WERI-Rb-1 (cell line): ENCODE data around the gene WSCD1.

ENCODE experiments used
- DNase-seq: peaks from one replicate; pipeline ENCODE4 v3.0.0-alpha.2; 2020
- H3K27ac ChIP-seq: fragments of 250-450 bp; sonication (Bioruptor Pico); 2 replicates; pipeline ENCODE4 v1.5.1; 2020; ENCODE audit warnings: mild to moderate bottlenecking, moderate library complexity
- H3K27me3 ChIP-seq: fragments of 250-450 bp; sonication (Bioruptor Pico); 2 replicates; pipeline ENCODE4 v1.5.1; 2021; ENCODE audit warnings: mild to moderate bottlenecking, low read depth, moderate library complexity; ENCODE audit not compliant: insufficient read depth, severe bottlenecking
- H3K36me3 ChIP-seq: fragments of 250-450 bp; sonication (Bioruptor Pico); 2 replicates; pipeline ENCODE4 v1.5.1; 2020; ENCODE audit warnings: mild to moderate bottlenecking, moderate library complexity
- H3K4me3 ChIP-seq: 2 replicates; pipeline ENCODE4 v1.5.1; 2011; ENCODE audit warnings: low read depth, mild to moderate bottlenecking, control low read depth, low read length
- H3K9me3 ChIP-seq: fragments of 250-450 bp; sonication (Bioruptor Pico); 2 replicates; pipeline ENCODE4 v1.5.1; 2021; ENCODE audit warnings: mild to moderate bottlenecking, moderate library complexity; ENCODE audit not compliant: severe bottlenecking
- TF ChIP-seq, protein P1 (sequence below): IDR thresholded peaks from 2 replicates; pipeline ENCODE4 v1.5.1; 2011; ENCODE audit warnings: low read depth, mild to moderate bottlenecking, control low read depth, inconsistent platforms, low read length

Gene WSCD1

DNA sequence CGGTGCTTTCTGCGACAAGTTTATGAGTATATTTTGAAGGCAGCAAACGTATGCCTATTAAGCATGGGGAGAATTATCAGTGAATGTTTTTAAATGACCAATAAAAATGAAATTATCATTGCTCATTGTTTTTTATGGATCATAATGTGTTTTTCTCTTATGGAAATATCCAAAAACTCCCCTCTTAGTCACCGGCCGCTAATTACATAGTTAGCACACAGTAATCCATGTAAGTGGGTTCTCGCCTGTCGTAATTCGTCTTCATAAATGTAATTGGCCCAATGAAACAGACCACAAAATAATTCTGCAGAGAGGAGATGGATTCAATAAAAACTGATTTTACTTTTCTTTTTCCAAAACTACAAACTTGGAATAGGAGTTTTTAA, 69.3 kb downstream of the WSCD1 start:
- H3K9me3 ChIP-seq, result no peaks in the 10 kb centered on the region
- H3K36me3 ChIP-seq, result no peaks in the 10 kb centered on the region
- TF ChIP-seq, protein P1, sequence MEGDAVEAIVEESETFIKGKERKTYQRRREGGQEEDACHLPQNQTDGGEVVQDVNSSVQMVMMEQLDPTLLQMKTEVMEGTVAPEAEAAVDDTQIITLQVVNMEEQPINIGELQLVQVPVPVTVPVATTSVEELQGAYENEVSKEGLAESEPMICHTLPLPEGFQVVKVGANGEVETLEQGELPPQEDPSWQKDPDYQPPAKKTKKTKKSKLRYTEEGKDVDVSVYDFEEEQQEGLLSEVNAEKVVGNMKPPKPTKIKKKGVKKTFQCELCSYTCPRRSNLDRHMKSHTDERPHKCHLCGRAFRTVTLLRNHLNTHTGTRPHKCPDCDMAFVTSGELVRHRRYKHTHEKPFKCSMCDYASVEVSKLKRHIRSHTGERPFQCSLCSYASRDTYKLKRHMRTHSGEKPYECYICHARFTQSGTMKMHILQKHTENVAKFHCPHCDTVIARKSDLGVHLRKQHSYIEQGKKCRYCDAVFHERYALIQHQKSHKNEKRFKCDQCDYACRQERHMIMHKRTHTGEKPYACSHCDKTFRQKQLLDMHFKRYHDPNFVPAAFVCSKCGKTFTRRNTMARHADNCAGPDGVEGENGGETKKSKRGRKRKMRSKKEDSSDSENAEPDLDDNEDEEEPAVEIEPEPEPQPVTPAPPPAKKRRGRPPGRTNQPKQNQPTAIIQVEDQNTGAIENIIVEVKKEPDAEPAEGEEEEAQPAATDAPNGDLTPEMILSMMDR, result no peak
- no peaks in the 10 kb centered on the region for H3K27me3 ChIP-seq
- H3K4me3 ChIP-seq, result no peak overlapping the region
- no peak for DNase-seq
- H3K27ac ChIP-seq, result no peak overlapping the region

DNA sequence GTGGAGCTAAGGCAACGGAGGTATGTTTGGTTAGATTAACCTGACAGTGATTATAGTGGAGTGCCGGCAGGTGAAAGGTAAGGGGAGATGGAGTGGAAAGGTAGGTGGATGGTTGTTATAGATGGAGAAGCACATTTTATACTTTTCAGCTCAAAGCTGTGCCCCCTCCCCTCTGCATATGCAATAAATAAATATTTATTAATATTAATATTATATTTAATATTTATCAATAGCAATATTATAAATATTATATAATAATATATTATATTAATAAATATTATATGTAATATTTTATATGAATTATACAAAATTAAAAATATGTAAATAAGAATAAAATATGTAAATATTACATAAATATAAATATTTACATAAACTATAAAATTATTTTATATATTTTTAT, 70.0 kb downstream of the WSCD1 start:
- H3K4me3 ChIP-seq, result no peak overlapping the region
- no peaks in the 10 kb centered on the region for H3K9me3 ChIP-seq
- TF ChIP-seq, protein P1, result no peak
- DNase-seq, result no peak
- H3K36me3 ChIP-seq, result no peaks in the 10 kb centered on the region
- no peaks in the 10 kb centered on the region for H3K27me3 ChIP-seq
- no peak overlapping the region for H3K27ac ChIP-seq

DNA sequence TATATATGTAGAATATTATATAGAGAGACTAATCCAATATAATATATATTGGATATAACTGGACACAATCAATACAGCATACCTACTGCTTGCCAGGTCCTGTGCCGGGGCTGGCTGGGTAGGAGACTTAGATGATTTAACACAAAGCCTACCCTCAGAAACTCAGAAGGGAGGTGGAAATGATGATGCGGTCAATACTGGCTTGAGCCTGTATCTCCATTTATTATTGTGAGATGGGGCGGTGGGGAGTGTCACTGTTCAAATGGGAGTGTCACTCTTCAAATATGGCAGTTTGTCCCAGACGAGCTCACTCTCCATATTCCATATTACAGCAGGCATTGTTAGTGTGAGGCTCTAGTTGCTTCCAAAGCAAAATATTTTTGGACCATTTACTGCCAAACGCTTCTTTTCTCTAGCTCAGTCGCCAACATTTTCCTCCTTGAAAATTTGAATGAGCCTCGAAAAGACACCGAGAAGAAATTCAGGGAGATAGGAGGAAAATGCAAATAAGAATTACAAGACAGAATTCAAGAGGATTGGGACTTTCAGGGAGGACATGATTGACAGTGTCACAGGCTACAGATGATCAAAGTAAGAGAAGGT, 70.7 kb downstream of the WSCD1 start:
- no peak for DNase-seq
- TF ChIP-seq, protein P1, result no peak
- no peak overlapping the region for H3K27ac ChIP-seq
- H3K9me3 ChIP-seq, result peaks cover 4% of the 10 kb centered on the region
- no peaks in the 10 kb centered on the region for H3K36me3 ChIP-seq
- H3K4me3 ChIP-seq, result no peak overlapping the region
- no peaks in the 10 kb centered on the region for H3K27me3 ChIP-seq

DNA sequence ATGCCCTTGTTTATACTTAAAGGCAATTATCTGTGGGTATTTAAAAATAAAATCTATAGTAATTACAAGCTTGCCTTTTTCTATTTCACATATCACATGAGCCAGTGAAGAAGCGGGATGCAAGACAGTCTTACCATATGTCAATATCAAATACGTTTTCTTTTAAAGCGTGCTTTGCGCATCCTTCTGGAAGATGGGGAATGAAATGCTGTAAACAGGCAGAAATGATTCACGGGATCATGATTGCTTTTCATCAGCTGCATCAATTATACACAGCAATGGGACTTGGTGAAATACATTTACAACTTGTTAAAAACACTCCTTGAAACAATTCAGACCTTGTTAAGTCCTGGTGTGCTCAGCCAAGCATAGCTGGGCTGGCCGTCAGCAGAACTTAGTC, 72.5 kb downstream of the WSCD1 start:
- Histone ChIP-seq H3K36me3 (no peaks in the 10 kb centered on the region), H3K27me3 (no peaks in the 10 kb centered on the region), H3K27ac (no peak overlapping the region), H3K9me3 (peaks cover 4% of the 10 kb centered on the region), H3K4me3 (no peak overlapping the region)
- no peak for DNase-seq
- TF ChIP-seq, protein P1, result no peak

DNA sequence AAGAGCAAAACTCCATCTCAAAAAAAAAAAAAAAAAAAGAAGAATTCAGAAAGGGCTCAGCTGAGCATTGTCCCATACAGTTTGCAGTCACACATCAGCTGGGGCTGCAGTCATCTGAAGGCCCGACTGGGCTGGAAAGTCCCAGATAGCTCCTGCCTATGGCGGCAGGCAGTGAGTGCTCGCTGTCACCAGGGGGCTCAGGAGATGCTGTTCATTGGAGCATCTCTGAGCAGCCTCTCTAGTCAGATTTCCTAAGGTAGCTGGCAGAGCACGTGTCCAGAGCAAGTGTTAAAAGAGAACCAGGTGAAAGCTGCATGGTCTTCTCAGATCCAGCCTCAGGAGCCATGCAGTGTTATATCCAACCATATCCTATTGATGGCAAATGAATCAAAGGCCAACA, 75.8 kb downstream of the WSCD1 start:
- peaks cover 7% of the 10 kb centered on the region for H3K9me3 ChIP-seq
- H3K36me3 ChIP-seq, result no peaks in the 10 kb centered on the region
- TF ChIP-seq, protein P1, result no peak
- H3K27me3 ChIP-seq, result no peaks in the 10 kb centered on the region
- H3K27ac ChIP-seq, result no peak overlapping the region
- H3K4me3 ChIP-seq, result no peak overlapping the region
- DNase-seq, result no peak

DNA sequence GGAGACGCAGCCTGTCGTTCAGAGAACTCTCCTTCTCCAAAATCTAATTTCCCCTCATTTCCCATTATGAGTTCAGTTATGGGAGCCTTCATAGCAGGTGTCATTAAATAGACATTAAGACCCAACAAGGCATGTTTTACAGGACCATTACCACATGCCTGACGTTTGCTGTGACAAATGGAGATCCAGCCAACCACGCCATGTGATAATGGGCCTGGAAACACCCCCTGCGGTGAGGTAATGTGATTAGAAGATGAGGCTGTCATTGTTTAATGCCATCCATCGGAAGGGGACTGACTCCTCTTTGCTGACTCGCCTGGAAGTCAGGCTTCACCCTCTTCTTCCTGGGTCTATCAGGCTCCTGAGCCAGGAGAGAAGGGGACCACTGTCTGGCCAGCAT, 76.9 kb downstream of the WSCD1 start:
- Histone ChIP-seq H3K4me3 (no peak overlapping the region), H3K27ac (no peak overlapping the region), H3K9me3 (peaks cover 7% of the 10 kb centered on the region), H3K36me3 (no peaks in the 10 kb centered on the region), H3K27me3 (no peaks in the 10 kb centered on the region)
- TF ChIP-seq, protein P1, result no peak
- no peak for DNase-seq
